ENCODE measurements around the gene CDR2. TPM values are rescaled to one million over a fixed set of nuclear protein-coding genes. Genes with fewer than 3 reads are reported as not detected.
A peak's percentile ranks its signal among the peaks of the same experiment; 100 is the strongest.

Gene CDR2
- total and polyA plus RNA-seq, 2 of the 13 experiments (the other 11 are each of a cell fraction or from before 2014, with no cell fraction given): 59.0 to 78.9 TPM

DNA sequence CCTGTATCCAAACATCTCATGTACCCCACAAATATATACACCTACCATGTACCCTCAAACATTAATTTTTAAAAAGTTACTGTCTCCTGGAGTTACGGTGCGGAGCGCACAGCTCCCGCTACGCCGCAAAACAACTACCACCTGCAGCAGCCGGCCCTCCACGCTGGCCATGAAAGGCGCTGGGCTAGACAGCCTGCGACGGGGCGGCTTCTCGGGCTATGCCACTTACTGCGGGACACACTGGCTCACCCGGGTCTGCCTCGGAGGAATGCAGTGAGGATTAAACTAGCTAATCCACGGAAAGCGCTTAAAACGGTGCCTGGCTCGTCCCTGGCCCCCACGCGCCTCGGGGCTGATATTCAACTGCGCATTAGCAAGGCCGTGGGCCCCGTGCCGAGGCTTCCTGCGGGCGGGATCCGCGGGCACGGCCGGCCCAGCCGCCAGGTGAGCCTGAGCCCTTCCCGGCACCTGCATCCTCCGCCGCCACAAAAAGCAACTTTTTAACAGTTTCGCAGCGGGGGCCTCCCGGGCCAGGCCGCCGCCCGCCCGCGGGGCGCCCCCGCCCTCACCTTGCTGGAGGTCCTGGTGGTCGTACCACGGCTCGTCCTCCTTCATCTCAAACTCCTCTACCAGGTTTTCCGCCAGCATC lies 633 bp downstream of the CDR2 start (continued):
- TF ChIP-seq ZBTB44 (CRISPR knock-in tag; IDR thresholded peaks at IDR 0.05): peak; percentile 58; the same call in 1 of the 2 replicates
- TF ChIP-seq RBAK (CRISPR knock-in tag; IDR thresholded peaks at IDR 0.05): no peak
- TF ChIP-seq ZBTB3 (CRISPR knock-in tag; IDR thresholded peaks at IDR 0.05; ENCODE audit: borderline replicate concordance, low read depth): no peak
- TF ChIP-seq TBP (CRISPR knock-in tag; IDR thresholded peaks at IDR 0.05): 0 out of 2 replicates have a peak, but pooled peaks have one; percentile 38
- TF ChIP-seq ZBTB4 (CRISPR knock-in tag; IDR thresholded peaks at IDR 0.05; ENCODE audit: borderline replicate concordance): no peak
- TF ChIP-seq MTERF4 (CRISPR knock-in tag; IDR thresholded peaks at IDR 0.05): 0 out of 2 replicates have a peak, but pooled peaks have one; percentile 14
- no peak for TF ChIP-seq YEATS4 (CRISPR knock-in tag; IDR thresholded peaks at IDR 0.05; ENCODE audit: borderline replicate concordance)
- TF ChIP-seq ZNF550 (CRISPR knock-in tag; IDR thresholded peaks at IDR 0.05; ENCODE audit: borderline replicate concordance): no peak
- TF ChIP-seq AGO1 (IDR thresholded peaks at IDR 0.05; ENCODE audit: low read depth, low read length, poor library complexity, severe bottlenecking): no peak
- no peak for TF ChIP-seq ZNF318 (CRISPR knock-in tag; IDR thresholded peaks at IDR 0.05)
- TF ChIP-seq, protein P1, sequence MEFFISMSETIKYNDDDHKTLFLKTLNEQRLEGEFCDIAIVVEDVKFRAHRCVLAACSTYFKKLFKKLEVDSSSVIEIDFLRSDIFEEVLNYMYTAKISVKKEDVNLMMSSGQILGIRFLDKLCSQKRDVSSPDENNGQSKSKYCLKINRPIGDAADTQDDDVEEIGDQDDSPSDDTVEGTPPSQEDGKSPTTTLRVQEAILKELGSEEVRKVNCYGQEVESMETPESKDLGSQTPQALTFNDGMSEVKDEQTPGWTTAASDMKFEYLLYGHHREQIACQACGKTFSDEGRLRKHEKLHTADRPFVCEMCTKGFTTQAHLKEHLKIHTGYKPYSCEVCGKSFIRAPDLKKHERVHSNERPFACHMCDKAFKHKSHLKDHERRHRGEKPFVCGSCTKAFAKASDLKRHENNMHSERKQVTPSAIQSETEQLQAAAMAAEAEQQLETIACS (CRISPR knock-in tag; IDR thresholded peaks at IDR 0.05): no peak

All from HepG2 (cell line).